Epithelial cell of proximal tubule (primary cell): Measurements from ENCODE around the gene LHX6. TPM values are rescaled to one million over a fixed set of nuclear protein-coding genes. Genes with fewer than 3 reads are reported as not detected.

Source experiments
- DNase-seq: peaks from one replicate; pipeline ENCODE4 v3.0.0-alpha.2; 2011; ENCODE audit warnings: low read depth
- H3K4me3 ChIP-seq: 2 replicates; pipeline ENCODE4 v1.5.1; 2011; ENCODE audit warnings: low read depth, mild to moderate bottlenecking, low read length
- total RNA-seq: library from RNA; depleted of rRNA; stranded (reverse); fragments of >200 nt; gene quantifications from 2 replicates; pipeline ENCODE4 v1.2.3, GENCODE V29; 2015
- TF ChIP-seq, protein P1 (sequence below): conservative IDR thresholded peaks from 2 replicates; pipeline ENCODE4 v1.5.1; 2012; ENCODE audit warnings: low read depth, mild to moderate bottlenecking, low read length

Gene LHX6
- total RNA-seq, 1 donor from 2014 or later: 0.06 TPM

- TF ChIP-seq, protein P1, sequence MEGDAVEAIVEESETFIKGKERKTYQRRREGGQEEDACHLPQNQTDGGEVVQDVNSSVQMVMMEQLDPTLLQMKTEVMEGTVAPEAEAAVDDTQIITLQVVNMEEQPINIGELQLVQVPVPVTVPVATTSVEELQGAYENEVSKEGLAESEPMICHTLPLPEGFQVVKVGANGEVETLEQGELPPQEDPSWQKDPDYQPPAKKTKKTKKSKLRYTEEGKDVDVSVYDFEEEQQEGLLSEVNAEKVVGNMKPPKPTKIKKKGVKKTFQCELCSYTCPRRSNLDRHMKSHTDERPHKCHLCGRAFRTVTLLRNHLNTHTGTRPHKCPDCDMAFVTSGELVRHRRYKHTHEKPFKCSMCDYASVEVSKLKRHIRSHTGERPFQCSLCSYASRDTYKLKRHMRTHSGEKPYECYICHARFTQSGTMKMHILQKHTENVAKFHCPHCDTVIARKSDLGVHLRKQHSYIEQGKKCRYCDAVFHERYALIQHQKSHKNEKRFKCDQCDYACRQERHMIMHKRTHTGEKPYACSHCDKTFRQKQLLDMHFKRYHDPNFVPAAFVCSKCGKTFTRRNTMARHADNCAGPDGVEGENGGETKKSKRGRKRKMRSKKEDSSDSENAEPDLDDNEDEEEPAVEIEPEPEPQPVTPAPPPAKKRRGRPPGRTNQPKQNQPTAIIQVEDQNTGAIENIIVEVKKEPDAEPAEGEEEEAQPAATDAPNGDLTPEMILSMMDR: no peak
- no peak overlapping the region for H3K4me3 ChIP-seq
- no peak for DNase-seq
These were observed 19.3 kb downstream of the LHX6 start for GRCh38 chr9:122209451-122209850.

DNA sequence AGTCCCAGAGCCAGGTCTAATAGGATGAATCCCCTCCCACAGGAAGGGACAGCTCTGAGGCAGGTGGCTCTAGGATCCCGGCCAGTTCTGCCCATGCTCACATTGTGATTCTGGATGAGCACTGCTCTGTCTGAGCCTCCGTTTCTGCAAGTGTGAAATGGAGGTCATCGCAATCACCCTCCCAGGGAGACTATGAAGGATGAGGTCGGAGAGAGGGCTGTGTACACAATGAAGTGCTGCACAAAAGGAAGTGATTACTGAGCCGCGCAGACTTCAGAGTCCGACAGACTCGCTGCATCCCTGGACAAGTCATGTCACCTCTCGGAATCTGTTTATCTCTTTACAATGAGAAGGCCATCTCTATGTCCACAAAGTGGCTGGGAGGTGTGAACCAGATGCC lies 21.7 kb downstream of the LHX6 start:
- no peak overlapping the region for H3K4me3 ChIP-seq
- TF ChIP-seq, protein P1: no peak
- DNase-seq: no peak

GRCh38 chr9:122206118-122207046 lies 22.4 kb downstream of the LHX6 start:
- no peak overlapping the region for H3K4me3 ChIP-seq
- TF ChIP-seq, protein P1: no peak
- DNase-seq: no peak

- TF ChIP-seq, protein P1: no peak
- H3K4me3 ChIP-seq: no peak overlapping the region
- no peak for DNase-seq
These were observed 23.6 kb downstream of the LHX6 start for GRCh38 chr9:122205176-122205575.

GRCh38 chr9:122204491-122204890 lies 24.3 kb downstream of the LHX6 start:
- TF ChIP-seq, protein P1: no peak
- no peak for DNase-seq
- no peak overlapping the region for H3K4me3 ChIP-seq

- no peak overlapping the region for H3K4me3 ChIP-seq
- TF ChIP-seq, protein P1: no peak
- DNase-seq: no peak
These were observed 24.7 kb downstream of the LHX6 start for GRCh38 chr9:122204055-122204454.

- no peak overlapping the region for H3K4me3 ChIP-seq
- TF ChIP-seq, protein P1: no peak
- DNase-seq: no peak
These were observed 26.6 kb downstream of the LHX6 start for GRCh38 chr9:122202111-122202510.
